Inflammatory macrophage treated with lipopolysaccharide for 4 hours (primary cell): ENCODE measurements around the gene C16orf86.
"Not testable (repeated sequence)": the region's sequence is repeated elsewhere in the genome, so short reads cannot be mapped to it uniquely, and the experiment has no call there.

Source experiments
- DNase-seq: peaks from one replicate; pipeline ENCODE4 v3.0.0-alpha.2; 2020

C16orf86 gene

GRCh38 chr16:67668495-67669157 is 2.0 kb downstream of the C16orf86 start:
- DNase-seq: no peak

GRCh38 chr16:67669499-67670101 is 3.0 kb downstream of the C16orf86 start:
- DNase-seq: no peak

GRCh38 chr16:67672306-67672705 is 5.7 kb downstream of the C16orf86 start:
- no peak for DNase-seq

GRCh38 chr16:67672739-67673662 is 6.4 kb downstream of the C16orf86 start:
- peak; percentile 73 for DNase-seq

GRCh38 chr16:67673712-67674580 is 7.3 kb downstream of the C16orf86 start:
- DNase-seq: peak; percentile 75

GRCh38 chr16:67674851-67675578 is 8.4 kb downstream of the C16orf86 start:
- no peak for DNase-seq

GRCh38 chr16:67675579-67675935 is 8.9 kb downstream of the C16orf86 start:
- no peak for DNase-seq

GRCh38 chr16:67675999-67676398 is 9.4 kb downstream of the C16orf86 start:
- DNase-seq: no peak

GRCh38 chr16:67676516-67676915 is 9.9 kb downstream of the C16orf86 start:
- no peak for DNase-seq

GRCh38 chr16:67676939-67677338 is 10.3 kb downstream of the C16orf86 start:
- DNase-seq: no peak

- DNase-seq: no peak
Observed at GRCh38 chr16:67677712-67678111, 11.1 kb downstream of the C16orf86 start.

GRCh38 chr16:67678354-67679023 is 11.9 kb downstream of the C16orf86 start:
- DNase-seq: no peak

GRCh38 chr16:67679935-67680897 is 13.6 kb downstream of the C16orf86 start:
- DNase-seq: no peak

GRCh38 chr16:67683767-67684166 is 17.2 kb downstream of the C16orf86 start:
- DNase-seq: no peak

- DNase-seq: no peak
Observed at GRCh38 chr16:67685388-67686112, 18.9 kb downstream of the C16orf86 start.

- not testable (repeated sequence) for DNase-seq
Observed at GRCh38 chr16:67693517-67694285, 27.1 kb downstream of the C16orf86 start.

- DNase-seq: no peak
Observed at GRCh38 chr16:67694611-67695010, 28.0 kb downstream of the C16orf86 start.

GRCh38 chr16:67697422-67698185 is 31.0 kb downstream of the C16orf86 start:
- DNase-seq: peak; percentile 53
